ENCODE measurements around the gene HSPA9.
"Not testable (repeated sequence)": the region's sequence is repeated elsewhere in the genome, so short reads cannot be mapped to it uniquely, and the experiment has no call there.

HSPA9 gene

DNA sequence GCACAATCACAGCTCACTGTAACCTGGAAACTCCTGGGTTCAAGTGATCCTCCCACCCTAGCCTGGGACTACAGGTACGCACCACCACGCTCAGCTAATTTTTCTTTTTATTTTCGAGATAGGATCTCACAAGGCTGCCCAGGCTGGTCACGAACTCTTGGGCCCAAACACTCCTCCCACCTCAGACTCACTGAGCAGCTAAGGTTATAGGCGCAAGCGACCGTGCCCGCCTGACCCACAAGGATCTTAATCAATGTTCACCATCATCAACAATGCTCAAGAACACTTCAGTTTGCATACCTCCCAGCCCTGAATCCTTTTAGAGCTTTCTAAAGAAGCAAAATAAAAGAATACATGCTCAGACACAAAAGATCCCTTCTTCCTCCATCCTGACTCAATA, 45.4 kb downstream of the HSPA9 start:
- DNase-seq (ENCODE audit: low spot score) = no peak

DNA sequence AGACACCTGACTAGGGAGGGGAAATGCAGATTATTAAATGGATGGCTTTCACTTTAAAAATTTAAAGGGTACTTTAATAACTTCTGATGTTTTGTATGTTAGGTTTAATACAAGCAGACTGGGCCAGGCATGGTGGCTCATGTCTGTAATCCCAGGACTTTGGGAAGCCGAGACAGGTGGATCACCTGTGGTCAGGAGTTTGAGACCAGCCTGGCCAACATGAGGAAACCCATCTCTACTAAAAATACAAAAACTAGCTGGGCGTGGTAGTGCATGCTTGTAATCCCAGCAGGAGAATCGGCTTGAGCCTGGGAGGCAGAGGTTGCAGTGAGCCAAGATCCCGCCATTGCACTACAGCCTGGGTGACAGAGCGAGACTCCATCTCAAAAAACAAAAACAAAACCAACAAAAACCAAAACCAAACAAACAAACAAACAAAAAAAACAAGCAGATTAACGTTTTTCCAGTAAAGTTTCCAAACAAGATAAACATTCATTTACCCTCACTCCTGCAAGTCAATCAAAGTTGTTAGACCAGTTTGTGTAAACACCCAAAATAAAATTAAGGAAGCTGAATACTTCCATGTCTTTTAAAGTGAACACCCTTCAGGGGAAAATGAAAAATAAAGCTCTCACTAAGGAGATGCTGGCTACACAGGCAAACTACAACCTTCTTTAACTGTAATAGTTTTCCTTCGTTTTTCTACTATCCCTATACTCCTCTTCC, 46.3 kb downstream of the HSPA9 start:
- DNase-seq (ENCODE audit: low spot score) = no peak

DNA sequence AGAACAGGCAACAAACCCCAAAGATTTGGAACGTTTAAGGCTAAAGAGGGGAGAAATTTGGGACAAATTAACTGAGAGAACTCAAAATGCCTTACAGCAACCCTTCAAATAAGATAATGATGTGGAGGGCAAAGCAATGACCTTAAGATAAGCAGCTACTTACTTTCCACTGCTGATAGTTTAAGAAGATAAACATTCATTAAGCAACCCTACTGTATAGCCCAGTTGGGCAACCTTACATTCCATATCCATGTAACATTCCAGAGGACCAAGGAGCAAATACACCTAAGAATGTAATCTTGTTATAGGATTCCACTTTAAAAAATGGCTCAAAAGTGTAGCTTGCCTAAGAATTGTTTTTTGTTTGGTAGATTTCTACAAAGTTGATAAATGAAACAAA, 47.0 kb downstream of the HSPA9 start:
- no peak for DNase-seq (ENCODE audit: low spot score)

DNA sequence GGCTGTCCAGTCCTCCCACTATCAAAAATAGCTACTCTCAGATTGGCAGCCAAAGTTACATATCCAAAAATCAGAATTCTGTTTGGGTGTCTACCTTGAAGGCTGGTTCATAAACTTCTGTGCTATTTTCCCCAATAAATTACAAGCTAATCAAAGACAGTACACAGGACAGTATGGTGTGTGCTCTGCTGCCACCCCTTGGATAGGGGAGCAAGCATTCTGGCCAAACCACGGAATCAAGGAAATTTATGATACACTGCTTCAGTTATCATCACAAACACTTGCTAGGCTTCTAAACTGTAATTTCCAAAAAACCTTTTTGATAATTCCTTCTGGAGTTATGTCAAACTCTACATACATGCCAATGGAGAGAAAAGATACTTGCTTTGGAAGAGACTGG, 48.0 kb downstream of the HSPA9 start:
- DNase-seq (ENCODE audit: low spot score) = no peak

DNA sequence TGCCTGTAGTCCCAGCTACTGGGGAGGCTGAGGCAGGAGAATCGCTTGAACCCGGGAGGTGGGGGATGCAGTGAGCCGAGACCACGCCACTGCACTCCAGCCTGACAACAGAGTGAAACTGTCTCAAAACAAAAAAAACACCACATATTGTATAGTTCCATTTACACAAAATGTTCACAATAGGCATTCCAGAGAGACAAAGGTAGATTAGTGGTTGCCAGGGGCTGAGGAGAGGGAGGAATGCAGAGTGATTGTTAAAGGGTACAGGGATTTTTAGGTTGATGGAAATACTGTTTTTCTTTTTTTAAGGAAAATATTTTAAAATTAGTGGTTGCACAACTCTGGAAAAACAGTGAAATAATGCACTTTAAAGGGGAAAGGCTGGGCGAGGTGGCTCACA, 51.8 kb downstream of the HSPA9 start:
- DNase-seq (ENCODE audit: low spot score) = no peak

DNA sequence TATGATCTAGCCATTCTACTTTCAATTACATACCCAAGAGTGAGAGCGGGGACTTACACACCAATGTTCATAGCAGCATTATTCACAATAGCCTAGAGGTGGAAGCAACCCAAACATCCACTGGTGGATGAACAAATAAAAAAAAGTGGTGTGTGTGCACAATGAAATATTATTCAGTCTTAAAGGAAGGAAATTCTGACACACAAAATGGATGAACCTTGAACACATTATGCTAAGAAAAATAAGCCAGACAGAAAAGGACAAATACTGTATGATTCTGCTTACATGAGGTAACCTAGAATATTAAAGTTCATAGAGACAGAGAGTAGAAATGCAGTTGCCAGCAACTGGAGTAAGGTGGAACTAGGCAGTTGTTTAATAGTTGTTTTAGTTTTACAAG, 54.2 kb downstream of the HSPA9 start:
- DNase-seq (ENCODE audit: low spot score) = no peak

DNA sequence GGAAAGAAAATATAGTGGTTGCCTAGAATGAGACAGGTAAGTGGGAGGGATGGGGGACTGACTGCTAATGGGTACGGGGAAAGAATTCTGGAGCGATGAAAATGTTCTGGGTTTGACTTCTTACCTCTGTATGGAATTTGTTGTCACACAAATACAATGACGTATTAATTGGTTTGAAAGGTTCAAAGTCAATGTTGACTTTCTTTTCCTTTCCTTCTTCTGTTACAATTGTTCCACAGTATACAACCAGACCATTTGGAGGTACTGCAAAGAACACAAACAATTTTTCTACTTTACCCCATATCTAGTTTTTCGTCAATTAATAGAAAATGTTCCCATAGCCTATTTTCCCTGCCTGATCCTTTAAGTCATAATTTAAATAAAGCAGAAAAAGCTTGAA, 57.8 kb downstream of the HSPA9 start:
- no peak for DNase-seq (ENCODE audit: low spot score)

DNA sequence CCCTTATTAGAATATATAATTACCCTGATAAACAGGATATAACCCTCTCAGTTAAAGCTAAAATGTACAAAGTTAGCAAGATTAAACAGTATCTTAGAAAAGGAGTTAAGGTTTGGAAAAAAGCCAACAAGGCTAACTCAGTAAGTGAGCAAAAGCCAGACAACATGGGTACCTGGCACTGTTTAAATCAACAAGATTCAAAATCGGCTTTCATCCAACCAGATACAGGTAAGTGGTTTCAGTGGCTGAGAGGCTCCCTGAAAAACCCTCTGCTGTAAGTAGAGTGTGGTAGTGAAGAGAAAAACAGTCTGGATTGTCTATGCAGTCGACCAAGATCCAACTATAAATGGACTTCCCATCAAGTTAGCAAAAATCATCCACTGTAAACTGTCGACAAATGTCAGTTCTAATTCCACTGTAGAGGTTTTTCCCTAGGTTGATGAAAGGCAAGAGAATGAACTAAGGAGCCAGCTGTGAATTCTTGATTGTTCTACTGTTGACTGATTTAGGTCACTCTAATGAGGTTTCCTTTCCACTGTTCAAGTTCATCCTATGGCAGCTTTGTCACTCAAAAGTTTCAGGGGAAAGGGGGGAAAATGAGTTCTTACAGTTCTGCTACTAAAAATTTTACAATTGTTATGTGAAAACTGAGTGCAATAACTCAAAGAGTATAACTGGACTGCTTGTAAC, 59.5 kb downstream of the HSPA9 start:
- no peak for DNase-seq (ENCODE audit: low spot score)

DNA sequence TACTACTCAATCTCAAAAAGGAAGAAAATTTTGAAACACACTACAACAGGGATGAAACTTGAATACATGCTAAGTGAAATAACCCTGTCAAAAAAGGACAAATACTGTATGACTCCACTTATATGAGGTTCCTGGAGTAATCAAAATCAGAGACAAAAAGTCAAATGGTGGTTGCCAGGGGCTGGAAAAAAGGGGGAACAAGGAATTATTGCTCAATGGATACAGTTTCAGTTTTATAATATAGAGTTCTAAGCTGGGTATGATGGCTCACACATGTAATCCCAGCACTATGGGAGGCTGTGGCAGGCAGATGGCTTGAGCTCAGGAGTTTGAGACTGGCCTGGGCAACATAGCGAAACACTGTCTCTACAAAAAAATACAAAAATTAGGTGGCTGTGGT, 61.2 kb downstream of the HSPA9 start:
- DNase-seq (ENCODE audit: low spot score) = no peak

DNA sequence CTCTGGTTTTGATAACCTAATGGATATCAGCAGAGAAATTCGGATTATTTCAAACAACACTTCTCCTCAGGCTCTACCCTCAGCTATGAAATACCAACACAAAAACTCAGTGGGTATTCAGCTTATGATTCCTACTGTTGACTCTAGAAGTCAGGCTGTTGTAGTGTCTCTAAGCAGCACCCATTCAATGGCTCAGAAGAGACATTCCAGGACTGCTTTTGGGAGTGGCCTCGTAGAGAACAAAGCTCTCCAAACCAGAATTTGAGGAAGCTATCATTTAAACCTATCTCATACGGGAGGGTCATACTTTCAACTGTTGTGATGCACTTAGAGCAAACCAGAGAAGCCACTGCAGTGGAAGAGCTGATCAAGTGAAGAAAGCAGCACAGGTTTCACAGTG, 66.2 kb downstream of the HSPA9 start:
- no peak for DNase-seq (ENCODE audit: low spot score)

DNA sequence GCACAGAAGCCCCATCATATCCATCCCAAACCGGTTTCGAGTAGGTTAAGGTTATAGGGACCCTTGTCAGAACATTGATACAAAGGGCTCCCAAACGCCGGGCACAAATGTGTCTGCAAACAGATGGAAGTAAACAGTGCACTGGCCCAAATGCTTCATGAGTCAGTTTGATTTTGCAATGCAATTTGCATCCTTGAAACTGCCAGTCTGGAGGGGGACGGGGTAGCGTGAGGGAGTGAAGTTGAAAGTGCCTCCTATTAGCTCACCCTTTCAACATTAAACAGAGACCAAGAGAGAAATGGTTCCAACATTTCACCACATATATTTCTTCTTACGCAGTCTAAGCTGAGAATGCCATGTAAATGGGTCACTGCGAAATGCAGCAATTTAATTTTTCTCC, 67.7 kb downstream of the HSPA9 start:
- not testable (repeated sequence) for DNase-seq (ENCODE audit: low spot score)

DNA sequence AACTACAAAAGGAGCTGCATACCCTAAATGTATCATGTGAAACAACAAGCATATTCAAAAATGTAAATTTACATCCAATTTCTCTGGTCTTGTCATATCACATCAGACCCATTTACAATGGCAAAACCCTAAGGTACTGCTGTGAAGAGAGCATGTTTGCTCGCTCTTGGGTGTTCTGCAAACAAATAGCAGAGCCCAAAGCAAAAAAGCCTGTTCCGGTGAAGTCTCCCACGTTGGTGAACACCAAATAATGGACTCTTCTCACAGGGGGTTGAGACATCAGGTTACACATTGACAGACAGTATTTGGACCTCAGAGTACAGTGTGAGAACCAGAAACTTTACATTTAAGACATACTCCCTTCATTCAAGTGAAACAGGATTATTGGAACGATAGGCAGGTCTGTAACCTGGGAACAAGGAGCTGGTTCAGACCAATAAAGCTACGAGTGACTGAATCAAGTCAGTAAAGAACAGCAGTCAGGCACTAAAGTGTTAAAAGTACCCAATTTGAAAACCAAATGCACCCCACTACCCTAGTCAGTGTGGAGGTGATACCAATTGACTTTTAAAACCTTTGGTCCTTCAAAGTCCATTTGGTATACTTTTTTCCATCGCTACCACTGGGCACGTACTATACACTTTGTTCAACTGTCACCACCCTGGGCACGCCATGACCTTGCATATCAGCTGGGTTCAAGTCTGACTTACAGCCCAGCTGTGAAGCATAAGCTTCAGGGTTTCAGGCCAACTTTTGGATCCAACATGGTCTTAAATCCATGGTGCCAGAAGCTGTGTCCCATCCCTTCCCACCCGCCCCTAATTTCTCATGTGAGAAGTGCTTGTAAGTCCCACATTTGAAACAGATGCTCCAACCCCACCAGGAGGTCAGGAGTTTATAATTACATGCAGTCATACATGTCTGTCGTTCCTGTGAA, 68.6 kb downstream of the HSPA9 start:
- DNase-seq (ENCODE audit: low spot score) = no peak

DNA sequence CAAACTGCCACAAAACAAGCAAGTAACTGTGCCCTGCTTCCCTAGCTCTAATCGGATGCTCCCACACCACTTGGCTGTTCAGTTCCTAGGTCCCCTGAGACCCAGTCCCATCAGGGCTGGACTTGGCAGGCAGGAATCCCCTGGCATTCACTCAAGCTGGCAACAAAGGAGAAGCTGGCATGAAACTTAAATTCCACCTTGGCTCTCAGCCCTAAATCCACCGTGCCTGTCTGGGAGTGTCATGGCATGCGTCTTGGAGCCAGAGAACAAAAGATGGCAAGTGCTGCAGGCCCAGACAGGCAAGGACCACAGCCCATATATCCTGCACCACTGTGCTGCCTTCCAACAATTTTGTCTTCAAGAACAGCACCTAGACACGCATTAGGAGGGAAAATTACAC, 70.4 kb downstream of the HSPA9 start:
- DNase-seq (ENCODE audit: low spot score) = no peak

Measured in hematopoietic multipotent progenitor cell treated with erythropoietin and hydrocortisone succinate and interleukin-3 and kit ligand, for 15 days (in vitro differentiated cells).